ENCODE results near the gene TTLL6.

TTLL6 gene

GRCh38 chr17:48728232-48729231, 88.5 kb downstream of the TTLL6 start, which contains the start of gene HOXB13 (continued):
- TF ChIP-seq, protein P1, sequence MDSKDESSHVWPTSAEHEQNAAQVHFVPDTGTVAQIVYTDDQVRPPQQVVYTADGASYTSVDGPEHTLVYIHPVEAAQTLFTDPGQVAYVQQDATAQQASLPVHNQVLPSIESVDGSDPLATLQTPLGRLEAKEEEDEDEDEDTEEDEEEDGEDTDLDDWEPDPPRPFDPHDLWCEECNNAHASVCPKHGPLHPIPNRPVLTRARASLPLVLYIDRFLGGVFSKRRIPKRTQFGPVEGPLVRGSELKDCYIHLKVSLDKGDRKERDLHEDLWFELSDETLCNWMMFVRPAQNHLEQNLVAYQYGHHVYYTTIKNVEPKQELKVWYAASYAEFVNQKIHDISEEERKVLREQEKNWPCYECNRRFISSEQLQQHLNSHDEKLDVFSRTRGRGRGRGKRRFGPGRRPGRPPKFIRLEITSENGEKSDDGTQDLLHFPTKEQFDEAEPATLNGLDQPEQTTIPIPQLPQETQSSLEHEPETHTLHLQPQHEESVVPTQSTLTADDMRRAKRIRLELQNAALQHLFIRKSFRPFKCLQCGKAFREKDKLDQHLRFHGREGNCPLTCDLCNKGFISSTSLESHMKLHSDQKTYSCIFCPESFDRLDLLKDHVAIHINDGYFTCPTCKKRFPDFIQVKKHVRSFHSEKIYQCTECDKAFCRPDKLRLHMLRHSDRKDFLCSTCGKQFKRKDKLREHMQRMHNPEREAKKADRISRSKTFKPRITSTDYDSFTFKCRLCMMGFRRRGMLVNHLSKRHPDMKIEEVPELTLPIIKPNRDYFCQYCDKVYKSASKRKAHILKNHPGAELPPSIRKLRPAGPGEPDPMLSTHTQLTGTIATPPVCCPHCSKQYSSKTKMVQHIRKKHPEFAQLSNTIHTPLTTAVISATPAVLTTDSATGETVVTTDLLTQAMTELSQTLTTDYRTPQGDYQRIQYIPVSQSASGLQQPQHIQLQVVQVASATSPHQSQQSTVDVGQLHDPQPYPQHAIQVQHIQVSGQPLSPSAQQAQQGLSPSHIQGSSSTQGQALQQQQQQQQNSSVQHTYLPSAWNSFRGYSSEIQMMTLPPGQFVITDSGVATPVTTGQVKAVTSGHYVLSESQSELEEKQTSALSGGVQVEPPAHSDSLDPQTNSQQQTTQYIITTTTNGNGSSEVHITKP (tag by site-specific recombination; IDR thresholded peaks at IDR 0.05) = peak; percentile 94
- TF ChIP-seq ZNF658 (tag by site-specific recombination; IDR thresholded peaks at IDR 0.05) (no peak), ZNF645 (tag by site-specific recombination; IDR thresholded peaks at IDR 0.05) (0 out of 2 replicates have a peak, but pooled peaks have one; percentile 60)

DNA sequence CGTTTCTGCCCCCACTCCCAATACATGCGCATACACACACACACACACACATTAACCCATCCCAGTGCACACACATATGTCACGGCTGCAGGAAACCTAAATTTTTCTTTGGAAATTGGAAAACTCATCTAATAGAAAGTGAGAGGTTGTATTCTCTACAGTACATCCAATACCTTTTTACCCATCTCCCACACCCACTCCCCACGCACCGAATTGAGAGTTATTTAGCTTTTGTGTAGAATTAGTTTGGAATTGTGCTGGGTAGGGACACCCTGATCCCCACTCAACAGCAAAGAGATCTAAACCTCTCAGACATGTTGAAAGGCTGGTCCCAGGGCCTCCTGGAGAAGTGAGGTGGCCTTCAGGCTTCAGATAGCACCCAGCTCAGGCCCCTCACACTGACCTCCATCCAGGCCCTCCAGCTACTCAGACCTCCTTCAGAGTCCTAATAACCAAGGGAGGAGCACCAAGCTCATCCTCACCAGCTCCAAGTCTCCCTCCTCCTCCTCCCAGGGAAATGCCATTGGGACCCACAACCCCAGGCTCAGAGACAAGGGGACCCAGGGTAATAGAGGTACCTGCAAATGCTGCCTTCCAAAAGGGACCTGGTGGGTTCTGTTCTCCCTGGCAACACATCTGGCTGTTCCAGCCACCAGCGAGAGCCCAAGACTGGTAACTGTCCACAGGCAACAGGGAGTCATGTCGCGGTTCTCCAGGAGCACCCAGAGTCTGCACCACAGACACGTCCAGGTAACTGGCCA, 89.4 kb downstream of the TTLL6 start:
- Histone ChIP-seq H3K36me3 (ENCODE audit: control insufficient read depth in 2 of 2, insufficient read depth in 1 of 2, low read length in 2 of 2) (peaks cover 0 to 22% of the 10 kb centered on the region in 2 experiments; a peak in 1 of 3 replicates), H3K4me1 (ENCODE audit: control insufficient read depth, insufficient read depth, low read length) (peaks cover 7% of the 10 kb centered on the region), H3K4me3 (ENCODE audit: low read depth, low read length) (peak overlapping the region; percentile 72), H3K27ac (ENCODE audit: extremely low read depth, low read depth, low read length) (no peak overlapping the region; the same call in 1 of the 2 replicates), H3K9me3 (ENCODE audit: control insufficient read depth, insufficient read depth, low read depth, low read length) (no peaks in the 10 kb centered on the region)
- CTCF ChIA-PET = interaction anchor here (0.6 to 14.1 kb wide), 11 partner anchors 10 to 305 kb away, joined by 3 to 246 read pairs (median 4); no protein-coding TSS in a partner anchor
- TF ChIP-seq ZSCAN16 (tag by site-specific recombination; IDR thresholded peaks at IDR 0.05) = no peak
- peak; percentile 66 for TF ChIP-seq ZNF341 (tag by site-specific recombination; IDR thresholded peaks at IDR 0.05; ENCODE audit: low read depth)
- no peak for TF ChIP-seq ZNF274 (IDR thresholded peaks at IDR 0.05; ENCODE audit: low read length)
- TF ChIP-seq ZNF274 (tag by site-specific recombination; IDR thresholded peaks at IDR 0.05; ENCODE audit: borderline replicate concordance) = no peak
- TF ChIP-seq, protein P2, sequence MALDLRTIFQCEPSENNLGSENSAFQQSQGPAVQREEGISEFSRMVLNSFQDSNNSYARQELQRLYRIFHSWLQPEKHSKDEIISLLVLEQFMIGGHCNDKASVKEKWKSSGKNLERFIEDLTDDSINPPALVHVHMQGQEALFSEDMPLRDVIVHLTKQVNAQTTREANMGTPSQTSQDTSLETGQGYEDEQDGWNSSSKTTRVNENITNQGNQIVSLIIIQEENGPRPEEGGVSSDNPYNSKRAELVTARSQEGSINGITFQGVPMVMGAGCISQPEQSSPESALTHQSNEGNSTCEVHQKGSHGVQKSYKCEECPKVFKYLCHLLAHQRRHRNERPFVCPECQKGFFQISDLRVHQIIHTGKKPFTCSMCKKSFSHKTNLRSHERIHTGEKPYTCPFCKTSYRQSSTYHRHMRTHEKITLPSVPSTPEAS (tag by site-specific recombination; IDR thresholded peaks at IDR 0.05) = peak; percentile 72
- POLR2A ChIA-PET = interaction anchor here (0.8 to 2.0 kb wide), 3 partner anchors 57 to 151 kb away, joined by 4 to 10 read pairs (median 5); no protein-coding TSS in a partner anchor

- H3K36me3 ChIP-seq (ENCODE audit: control insufficient read depth in 2 of 2, insufficient read depth in 1 of 2, low read length in 2 of 2) = peaks cover 0 to 22% of the 10 kb centered on the region in 2 experiments; a peak in 1 of 3 replicates
- H3K27ac ChIP-seq (ENCODE audit: extremely low read depth, low read depth, low read length) = no peak overlapping the region
- no peaks in the 10 kb centered on the region for H3K9me3 ChIP-seq (ENCODE audit: control insufficient read depth, insufficient read depth, low read depth, low read length)
- POLR2A ChIA-PET = no interaction called here
- CTCF ChIA-PET = interaction anchor here (0.6 to 14.1 kb wide), 10 partner anchors 11 to 305 kb away, joined by 3 to 246 read pairs (median 10); no protein-coding TSS in a partner anchor
- no peak overlapping the region for H3K4me3 ChIP-seq (ENCODE audit: low read depth, low read length)
- TF ChIP-seq, protein P3, sequence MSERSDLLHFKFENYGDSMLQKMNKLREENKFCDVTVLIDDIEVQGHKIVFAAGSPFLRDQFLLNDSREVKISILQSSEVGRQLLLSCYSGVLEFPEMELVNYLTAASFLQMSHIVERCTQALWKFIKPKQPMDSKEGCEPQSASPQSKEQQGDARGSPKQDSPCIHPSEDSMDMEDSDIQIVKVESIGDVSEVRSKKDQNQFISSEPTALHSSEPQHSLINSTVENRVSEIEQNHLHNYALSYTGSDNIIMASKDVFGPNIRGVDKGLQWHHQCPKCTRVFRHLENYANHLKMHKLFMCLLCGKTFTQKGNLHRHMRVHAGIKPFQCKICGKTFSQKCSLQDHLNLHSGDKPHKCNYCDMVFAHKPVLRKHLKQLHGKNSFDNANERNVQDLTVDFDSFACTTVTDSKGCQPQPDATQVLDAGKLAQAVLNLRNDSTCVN (tag by site-specific recombination; optimal IDR thresholded peaks at IDR 0.05) = no peak
- no peak for TF ChIP-seq ZNF155 (tag by site-specific recombination; IDR thresholded peaks at IDR 0.05)
- no peak for TF ChIP-seq ZNF292 (tag by site-specific recombination; IDR thresholded peaks at IDR 0.05; ENCODE audit: borderline replicate concordance, low read depth)
- no peak for TF ChIP-seq ZNF585B (tag by site-specific recombination; IDR thresholded peaks at IDR 0.05)
- TF ChIP-seq HOXC10 (CRISPR knock-in tag; IDR thresholded peaks at IDR 0.05) = no peak
- TF ChIP-seq, protein P4, sequence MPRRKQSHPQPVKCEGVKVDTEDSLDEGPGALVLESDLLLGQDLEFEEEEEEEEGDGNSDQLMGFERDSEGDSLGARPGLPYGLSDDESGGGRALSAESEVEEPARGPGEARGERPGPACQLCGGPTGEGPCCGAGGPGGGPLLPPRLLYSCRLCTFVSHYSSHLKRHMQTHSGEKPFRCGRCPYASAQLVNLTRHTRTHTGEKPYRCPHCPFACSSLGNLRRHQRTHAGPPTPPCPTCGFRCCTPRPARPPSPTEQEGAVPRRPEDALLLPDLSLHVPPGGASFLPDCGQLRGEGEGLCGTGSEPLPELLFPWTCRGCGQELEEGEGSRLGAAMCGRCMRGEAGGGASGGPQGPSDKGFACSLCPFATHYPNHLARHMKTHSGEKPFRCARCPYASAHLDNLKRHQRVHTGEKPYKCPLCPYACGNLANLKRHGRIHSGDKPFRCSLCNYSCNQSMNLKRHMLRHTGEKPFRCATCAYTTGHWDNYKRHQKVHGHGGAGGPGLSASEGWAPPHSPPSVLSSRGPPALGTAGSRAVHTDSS (tag by site-specific recombination; IDR thresholded peaks at IDR 0.05) = no peak
- TF ChIP-seq ZNF140 (tag by site-specific recombination; IDR thresholded peaks at IDR 0.05) = no peak
- TF ChIP-seq, protein P5, sequence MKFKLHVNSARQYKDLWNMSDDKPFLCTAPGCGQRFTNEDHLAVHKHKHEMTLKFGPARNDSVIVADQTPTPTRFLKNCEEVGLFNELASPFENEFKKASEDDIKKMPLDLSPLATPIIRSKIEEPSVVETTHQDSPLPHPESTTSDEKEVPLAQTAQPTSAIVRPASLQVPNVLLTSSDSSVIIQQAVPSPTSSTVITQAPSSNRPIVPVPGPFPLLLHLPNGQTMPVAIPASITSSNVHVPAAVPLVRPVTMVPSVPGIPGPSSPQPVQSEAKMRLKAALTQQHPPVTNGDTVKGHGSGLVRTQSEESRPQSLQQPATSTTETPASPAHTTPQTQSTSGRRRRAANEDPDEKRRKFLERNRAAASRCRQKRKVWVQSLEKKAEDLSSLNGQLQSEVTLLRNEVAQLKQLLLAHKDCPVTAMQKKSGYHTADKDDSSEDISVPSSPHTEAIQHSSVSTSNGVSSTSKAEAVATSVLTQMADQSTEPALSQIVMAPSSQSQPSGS (tag by site-specific recombination; IDR thresholded peaks at IDR 0.05; ENCODE audit: low read depth) = no peak
- TF ChIP-seq, protein P6, sequence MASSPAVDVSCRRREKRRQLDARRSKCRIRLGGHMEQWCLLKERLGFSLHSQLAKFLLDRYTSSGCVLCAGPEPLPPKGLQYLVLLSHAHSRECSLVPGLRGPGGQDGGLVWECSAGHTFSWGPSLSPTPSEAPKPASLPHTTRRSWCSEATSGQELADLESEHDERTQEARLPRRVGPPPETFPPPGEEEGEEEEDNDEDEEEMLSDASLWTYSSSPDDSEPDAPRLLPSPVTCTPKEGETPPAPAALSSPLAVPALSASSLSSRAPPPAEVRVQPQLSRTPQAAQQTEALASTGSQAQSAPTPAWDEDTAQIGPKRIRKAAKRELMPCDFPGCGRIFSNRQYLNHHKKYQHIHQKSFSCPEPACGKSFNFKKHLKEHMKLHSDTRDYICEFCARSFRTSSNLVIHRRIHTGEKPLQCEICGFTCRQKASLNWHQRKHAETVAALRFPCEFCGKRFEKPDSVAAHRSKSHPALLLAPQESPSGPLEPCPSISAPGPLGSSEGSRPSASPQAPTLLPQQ (tag by site-specific recombination; IDR thresholded peaks at IDR 0.05) = no peak
- peaks cover 7% of the 10 kb centered on the region for H3K4me1 ChIP-seq (ENCODE audit: control insufficient read depth, insufficient read depth, low read length)
Observed at GRCh38 chr17:48726916-48727286, 90.1 kb downstream of the TTLL6 start.

Data from HEK293 (cell line).